Amniotic epithelial cell (primary cell): ENCODE measurements around the gene TP63.
A peak's percentile ranks its signal among the peaks of the same experiment; 100 is the strongest.
"Not testable (repeated sequence)": the region's sequence is repeated elsewhere in the genome, so short reads cannot be mapped to it uniquely, and the experiment has no call there.

Experiments
- DNase-seq: peaks from one replicate; pipeline ENCODE4 v3.0.0-alpha.2; 2010; ENCODE audit warnings: low read depth

Gene TP63

GRCh38 chr3:189626286-189626685, 4.9 kb upstream of the TP63 start:
- DNase-seq: no peak

- DNase-seq: no peak
These were observed 1.3 kb upstream of the TP63 start for GRCh38 chr3:189629803-189630455.

- no peak for DNase-seq
These were observed 319 bp upstream of the TP63 start for GRCh38 chr3:189630767-189631372.

GRCh38 chr3:189631409-189631808, 220 bp downstream of the TP63 start:
- no peak for DNase-seq

GRCh38 chr3:189632242-189632641, 1.1 kb downstream of the TP63 start:
- no peak for DNase-seq

GRCh38 chr3:189635339-189635738, 4.2 kb downstream of the TP63 start:
- no peak for DNase-seq

- no peak for DNase-seq
These were observed 4.9 kb downstream of the TP63 start for GRCh38 chr3:189636048-189636447.

GRCh38 chr3:189637750-189638149, 6.6 kb downstream of the TP63 start:
- DNase-seq: no peak

GRCh38 chr3:189638276-189639031, 7.3 kb downstream of the TP63 start:
- no peak for DNase-seq

- no peak for DNase-seq
These were observed 10.6 kb downstream of the TP63 start for GRCh38 chr3:189641776-189642175.

GRCh38 chr3:189646853-189647542, 15.8 kb downstream of the TP63 start:
- no peak for DNase-seq

- peak; percentile 24 for DNase-seq
These were observed 20.9 kb downstream of the TP63 start for GRCh38 chr3:189652042-189652441.

- no peak for DNase-seq
These were observed 24.4 kb downstream of the TP63 start for GRCh38 chr3:189655617-189656016.

GRCh38 chr3:189659571-189659970, 28.4 kb downstream of the TP63 start:
- no peak for DNase-seq

- DNase-seq: peak; percentile 94
These were observed 33.1 kb downstream of the TP63 start for GRCh38 chr3:189664311-189664710.

- not testable (repeated sequence) for DNase-seq
These were observed 41.2 kb downstream of the TP63 start for GRCh38 chr3:189672346-189672745.

- DNase-seq: no peak
These were observed 42.3 kb downstream of the TP63 start for GRCh38 chr3:189673535-189673934.

- no peak for DNase-seq
These were observed 43.2 kb downstream of the TP63 start for GRCh38 chr3:189674249-189674913.

- DNase-seq: no peak
These were observed 46.5 kb downstream of the TP63 start for GRCh38 chr3:189677667-189678066.

GRCh38 chr3:189680723-189681122, 49.5 kb downstream of the TP63 start:
- DNase-seq: no peak

GRCh38 chr3:189683546-189684255, 52.5 kb downstream of the TP63 start:
- DNase-seq: no peak
